Lower leg skin (tissue), 3 donors: ENCODE measurements around the gene NRL.
"Not testable (repeated sequence)": the region's sequence is repeated elsewhere in the genome, so short reads cannot be mapped to it uniquely, and the experiment has no call there.

Source experiments
- POLR2A ChIP-seq, 2 donors: fragments of 450-650 bp; IDR thresholded peaks; one replicate each; pipeline ENCODE4 v1.6.1; 2016 to 2017; ENCODE audit warnings: antibody characterized with exemption in 2 of 2, mild to moderate bottlenecking in 1 of 2, moderate library complexity in 1 of 2
- TF ChIP-seq, protein P1 (sequence below), 3 donors: fragments of 450-650 bp; IDR thresholded peaks; one replicate each; pipeline ENCODE4 v1.5.1; 2016; ENCODE audit warnings: antibody characterized with exemption in 3 of 3, mild to moderate bottlenecking in 3 of 3, moderate library complexity in 2 of 3

DNA sequence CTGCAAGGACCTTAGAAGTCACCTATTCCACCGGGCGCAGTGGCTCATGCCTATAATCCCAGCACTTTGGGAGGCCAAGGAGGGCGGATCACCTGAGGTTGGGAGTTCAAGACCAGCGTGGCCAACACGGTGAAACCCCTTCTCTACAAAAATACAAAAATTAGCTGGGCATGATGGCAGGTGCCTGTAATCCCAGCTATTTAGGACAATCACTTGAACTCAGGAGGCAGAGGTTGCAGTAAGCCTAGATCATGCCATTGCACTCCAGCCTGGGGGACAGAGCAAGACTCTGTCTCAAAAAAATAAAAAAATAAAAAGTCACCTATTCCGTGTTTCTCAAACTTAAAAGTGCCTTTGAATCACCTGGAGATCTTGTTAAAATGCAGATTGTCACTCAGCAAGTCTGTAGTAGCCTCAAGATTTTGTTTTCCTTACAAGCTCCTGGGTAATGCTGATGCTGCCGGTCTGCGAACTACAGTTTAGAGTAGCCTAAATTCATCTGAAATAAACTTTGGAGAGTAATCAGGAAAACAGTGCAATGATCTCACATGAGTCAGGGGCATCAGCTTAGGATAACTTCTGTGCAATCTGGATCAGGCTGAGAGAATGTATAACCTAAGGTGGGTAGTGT, 9.0 kb downstream of the NRL start:
- TF ChIP-seq, protein P1, sequence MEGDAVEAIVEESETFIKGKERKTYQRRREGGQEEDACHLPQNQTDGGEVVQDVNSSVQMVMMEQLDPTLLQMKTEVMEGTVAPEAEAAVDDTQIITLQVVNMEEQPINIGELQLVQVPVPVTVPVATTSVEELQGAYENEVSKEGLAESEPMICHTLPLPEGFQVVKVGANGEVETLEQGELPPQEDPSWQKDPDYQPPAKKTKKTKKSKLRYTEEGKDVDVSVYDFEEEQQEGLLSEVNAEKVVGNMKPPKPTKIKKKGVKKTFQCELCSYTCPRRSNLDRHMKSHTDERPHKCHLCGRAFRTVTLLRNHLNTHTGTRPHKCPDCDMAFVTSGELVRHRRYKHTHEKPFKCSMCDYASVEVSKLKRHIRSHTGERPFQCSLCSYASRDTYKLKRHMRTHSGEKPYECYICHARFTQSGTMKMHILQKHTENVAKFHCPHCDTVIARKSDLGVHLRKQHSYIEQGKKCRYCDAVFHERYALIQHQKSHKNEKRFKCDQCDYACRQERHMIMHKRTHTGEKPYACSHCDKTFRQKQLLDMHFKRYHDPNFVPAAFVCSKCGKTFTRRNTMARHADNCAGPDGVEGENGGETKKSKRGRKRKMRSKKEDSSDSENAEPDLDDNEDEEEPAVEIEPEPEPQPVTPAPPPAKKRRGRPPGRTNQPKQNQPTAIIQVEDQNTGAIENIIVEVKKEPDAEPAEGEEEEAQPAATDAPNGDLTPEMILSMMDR (IDR thresholded peaks at IDR 0.05) = not testable (repeated sequence)
- not testable (repeated sequence) for TF ChIP-seq POLR2A (IDR thresholded peaks at IDR 0.05)
